ENCODE measurements around the gene PRAME.

DNA sequence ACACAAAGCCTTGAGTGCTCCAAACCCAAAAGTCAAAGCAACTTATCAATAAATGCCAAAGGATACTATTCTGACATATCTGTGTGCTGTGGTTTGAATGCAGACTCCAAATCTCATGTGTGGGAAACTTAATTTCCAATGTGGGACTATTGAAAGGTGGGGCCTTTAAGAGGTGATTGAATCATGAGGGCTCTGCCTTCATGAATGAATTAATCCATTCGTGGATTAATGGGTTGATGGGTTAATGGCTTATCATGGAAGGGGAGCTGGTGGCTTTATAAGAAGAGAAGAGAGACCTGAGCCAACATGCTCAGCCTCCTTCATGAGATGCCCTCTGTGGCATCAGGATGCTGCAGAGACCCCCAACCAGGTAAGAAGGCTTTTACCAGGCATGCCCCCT is 22.1 kb downstream of the PRAME start:
- TF ChIP-seq, protein P1, sequence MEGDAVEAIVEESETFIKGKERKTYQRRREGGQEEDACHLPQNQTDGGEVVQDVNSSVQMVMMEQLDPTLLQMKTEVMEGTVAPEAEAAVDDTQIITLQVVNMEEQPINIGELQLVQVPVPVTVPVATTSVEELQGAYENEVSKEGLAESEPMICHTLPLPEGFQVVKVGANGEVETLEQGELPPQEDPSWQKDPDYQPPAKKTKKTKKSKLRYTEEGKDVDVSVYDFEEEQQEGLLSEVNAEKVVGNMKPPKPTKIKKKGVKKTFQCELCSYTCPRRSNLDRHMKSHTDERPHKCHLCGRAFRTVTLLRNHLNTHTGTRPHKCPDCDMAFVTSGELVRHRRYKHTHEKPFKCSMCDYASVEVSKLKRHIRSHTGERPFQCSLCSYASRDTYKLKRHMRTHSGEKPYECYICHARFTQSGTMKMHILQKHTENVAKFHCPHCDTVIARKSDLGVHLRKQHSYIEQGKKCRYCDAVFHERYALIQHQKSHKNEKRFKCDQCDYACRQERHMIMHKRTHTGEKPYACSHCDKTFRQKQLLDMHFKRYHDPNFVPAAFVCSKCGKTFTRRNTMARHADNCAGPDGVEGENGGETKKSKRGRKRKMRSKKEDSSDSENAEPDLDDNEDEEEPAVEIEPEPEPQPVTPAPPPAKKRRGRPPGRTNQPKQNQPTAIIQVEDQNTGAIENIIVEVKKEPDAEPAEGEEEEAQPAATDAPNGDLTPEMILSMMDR (conservative IDR thresholded peaks at IDR 0.05; ENCODE audit: low read depth, low read length), result no peak
- TF ChIP-seq EZH2phosphoT487 (IDR thresholded peaks at IDR 0.05; ENCODE audit: borderline replicate concordance, low read length), result no peak
- no peak for TF ChIP-seq EZH2 (IDR thresholded peaks at IDR 0.05; ENCODE audit: low read length, unreplicated experiment)
